ENCODE results near the gene HSPB8.

The HSPB8 gene

DNA sequence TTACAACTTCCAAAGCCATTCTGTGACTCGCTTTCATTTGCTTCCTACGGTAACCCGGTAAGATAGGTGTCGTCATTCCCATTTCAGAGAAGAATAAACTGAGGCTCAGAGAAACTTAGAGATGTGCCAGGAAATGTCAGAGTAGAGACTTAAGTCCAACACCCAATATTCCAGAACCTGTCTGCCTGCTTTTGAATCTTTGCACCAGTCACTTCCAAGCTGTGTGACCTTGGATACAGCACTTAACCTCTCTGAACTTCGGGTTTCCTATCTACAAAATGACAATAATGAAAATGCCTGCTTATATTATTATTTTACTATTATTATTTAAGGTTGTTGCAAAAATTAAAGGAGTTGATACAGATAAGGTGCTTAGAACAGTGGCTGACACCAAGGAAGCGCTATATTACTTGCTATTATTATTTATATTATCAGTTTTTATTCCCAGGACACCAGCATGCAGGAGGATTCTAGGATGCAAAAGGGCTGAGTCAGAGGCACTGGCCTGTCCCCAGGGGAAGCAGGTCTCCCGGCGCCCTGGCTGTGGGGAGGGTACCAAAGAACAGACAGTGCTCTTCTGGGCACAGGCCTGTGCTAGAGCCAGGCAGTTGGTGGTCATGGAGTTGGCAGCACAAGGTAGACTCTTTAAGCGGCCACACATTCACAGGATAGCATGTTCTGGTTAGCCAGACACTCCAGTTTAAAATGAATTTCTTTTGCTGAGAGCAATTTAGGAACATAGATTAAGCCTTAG lies 5.4 kb downstream of the HSPB8 start:
- Histone ChIP-seq H3K36me3 (ENCODE audit: control insufficient read depth, insufficient read depth, low read length) (no peaks in the 10 kb centered on the region), H3K4me3 (replicated peaks; ENCODE audit: low read depth, low read length) (no peak overlapping the region), H3K27me3 (replicated peaks; ENCODE audit: control insufficient read depth, insufficient read depth, low read length) (no peaks in the 10 kb centered on the region; the same call in 1 of the 2 replicates)
- no peak for DNase-seq (ENCODE audit: extremely low read depth, insufficient read length)
- TF ChIP-seq CTCF (IDR thresholded peaks at IDR 0.05; ENCODE audit: insufficient read depth, low read length, poor library complexity, severe bottlenecking), result no peak

DNA sequence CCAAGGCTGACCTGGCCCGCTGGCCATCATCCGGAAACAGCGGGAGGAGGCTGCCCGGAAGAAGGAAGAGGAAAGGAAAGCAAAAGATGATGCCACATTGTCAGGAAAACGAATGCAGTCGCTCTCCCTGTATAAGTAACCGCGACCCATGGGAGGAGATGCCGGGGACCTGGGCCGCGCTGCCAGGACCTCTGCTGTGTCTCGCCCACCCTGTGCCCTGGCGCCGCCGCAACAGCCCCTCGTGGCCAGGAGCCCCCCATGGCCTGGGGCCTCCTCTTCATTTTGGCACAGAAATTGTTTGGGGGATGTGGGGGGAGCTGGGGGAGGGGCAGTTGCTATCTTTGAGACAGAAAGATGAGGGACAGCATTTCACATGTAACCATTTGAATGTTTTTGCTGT lies 16.5 kb downstream of the HSPB8 start:
- no peak overlapping the region for H3K4me3 ChIP-seq (replicated peaks; ENCODE audit: low read depth, low read length)
- TF ChIP-seq CTCF (IDR thresholded peaks at IDR 0.05; ENCODE audit: insufficient read depth, low read length, poor library complexity, severe bottlenecking), result no peak
- no peaks in the 10 kb centered on the region for H3K36me3 ChIP-seq (ENCODE audit: control insufficient read depth, insufficient read depth, low read length)
- H3K27me3 ChIP-seq (replicated peaks; ENCODE audit: control insufficient read depth, insufficient read depth, low read length), result no peaks in the 10 kb centered on the region; the same call in 1 of the 2 replicates
- no peak for DNase-seq (ENCODE audit: extremely low read depth, insufficient read length)

DNA sequence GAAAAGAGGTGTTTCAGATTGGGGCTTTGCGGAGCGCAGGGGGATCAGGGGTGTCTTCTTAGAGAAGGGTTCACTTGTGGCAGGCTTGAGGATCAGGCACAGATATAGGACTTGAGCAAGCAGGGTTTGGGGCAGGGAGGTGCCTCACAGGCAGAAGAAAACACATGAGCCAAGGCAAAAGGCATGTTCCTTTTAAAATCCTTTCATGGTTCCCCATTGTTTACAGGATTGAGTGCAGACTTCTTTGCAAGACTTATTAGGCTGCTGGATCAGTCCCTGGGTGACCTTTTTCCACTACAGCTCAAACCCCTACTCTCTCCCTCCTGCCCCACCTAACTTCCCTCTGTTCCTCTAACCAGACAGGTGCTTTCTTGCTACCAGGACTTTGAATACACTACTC lies 19.7 kb downstream of the HSPB8 start:
- no peaks in the 10 kb centered on the region for H3K36me3 ChIP-seq (ENCODE audit: control insufficient read depth, insufficient read depth, low read length)
- DNase-seq (ENCODE audit: extremely low read depth, insufficient read length), result no peak
- no peak overlapping the region for H3K4me3 ChIP-seq (replicated peaks; ENCODE audit: low read depth, low read length)
- no peaks in the 10 kb centered on the region for H3K27me3 ChIP-seq (replicated peaks; ENCODE audit: control insufficient read depth, insufficient read depth, low read length)
- no peak for TF ChIP-seq CTCF (IDR thresholded peaks at IDR 0.05; ENCODE audit: insufficient read depth, low read length, poor library complexity, severe bottlenecking)

DNA sequence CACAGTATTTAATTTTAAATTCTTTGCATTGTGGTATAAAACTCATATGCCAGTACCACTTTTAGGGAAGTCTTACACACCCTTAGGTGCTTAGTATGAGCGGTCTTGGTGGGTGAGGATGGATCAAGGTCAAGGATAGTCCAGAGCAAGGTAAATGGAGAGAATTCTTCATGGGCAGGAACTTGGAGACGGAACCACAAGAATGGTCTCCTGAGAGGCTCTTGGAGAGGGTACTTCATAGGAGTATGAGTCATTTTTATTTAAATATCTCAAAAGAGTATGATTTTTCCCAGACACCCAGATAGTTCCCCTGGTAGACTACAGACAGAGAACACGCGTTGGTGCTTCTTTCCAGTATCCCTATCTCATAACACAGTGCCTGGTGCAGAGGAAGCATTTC lies 21.9 kb downstream of the HSPB8 start:
- no peak overlapping the region for H3K4me3 ChIP-seq (replicated peaks; ENCODE audit: low read depth, low read length)
- no peaks in the 10 kb centered on the region for H3K36me3 ChIP-seq (ENCODE audit: control insufficient read depth, insufficient read depth, low read length)
- no peaks in the 10 kb centered on the region for H3K27me3 ChIP-seq (replicated peaks; ENCODE audit: control insufficient read depth, insufficient read depth, low read length)
- no peak for DNase-seq (ENCODE audit: extremely low read depth, insufficient read length)
- no peak for TF ChIP-seq CTCF (IDR thresholded peaks at IDR 0.05; ENCODE audit: insufficient read depth, low read length, poor library complexity, severe bottlenecking)

- Histone ChIP-seq H3K4me3 (replicated peaks; ENCODE audit: low read depth, low read length) (no peak overlapping the region), H3K27me3 (replicated peaks; ENCODE audit: control insufficient read depth, insufficient read depth, low read length) (no peaks in the 10 kb centered on the region), H3K36me3 (ENCODE audit: control insufficient read depth, insufficient read depth, low read length) (no peaks in the 10 kb centered on the region)
- DNase-seq (ENCODE audit: extremely low read depth, insufficient read length), result no peak
- TF ChIP-seq CTCF (IDR thresholded peaks at IDR 0.05; ENCODE audit: insufficient read depth, low read length, poor library complexity, severe bottlenecking), result no peak
These were observed 23.2 kb downstream of the HSPB8 start for GRCh38 chr12:119201789-119202543.

All from GM06990 (cell line).